NCI-H128 (cell line): Measurements from ENCODE around the gene LSAMP.

Experiments used
- DNase-seq: peaks from one replicate; lab custom pipeline; 2025; ENCODE audit not compliant: unreplicated experiment; lab: John Stamatoyannopoulos, UW

The LSAMP gene

DNA sequence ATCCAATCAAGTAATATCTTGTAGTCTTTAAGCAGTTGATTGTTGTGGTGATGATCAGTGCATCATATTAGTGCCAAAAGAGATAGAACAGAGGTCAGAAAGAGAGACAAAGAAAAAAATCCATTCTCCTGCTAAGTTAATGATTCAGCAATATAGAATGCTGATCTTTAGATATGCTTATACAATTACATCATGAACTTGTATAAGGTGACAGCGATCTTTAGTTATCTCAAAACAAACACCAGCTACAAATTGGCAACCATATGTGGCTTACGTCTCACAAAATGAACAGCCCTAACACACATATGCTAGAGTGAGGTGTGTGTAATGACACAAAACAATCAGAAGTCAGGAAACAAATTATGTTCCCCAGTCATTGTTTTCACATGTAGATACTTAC, 12.5 kb downstream of the LSAMP start:
- no peak for DNase-seq

DNA sequence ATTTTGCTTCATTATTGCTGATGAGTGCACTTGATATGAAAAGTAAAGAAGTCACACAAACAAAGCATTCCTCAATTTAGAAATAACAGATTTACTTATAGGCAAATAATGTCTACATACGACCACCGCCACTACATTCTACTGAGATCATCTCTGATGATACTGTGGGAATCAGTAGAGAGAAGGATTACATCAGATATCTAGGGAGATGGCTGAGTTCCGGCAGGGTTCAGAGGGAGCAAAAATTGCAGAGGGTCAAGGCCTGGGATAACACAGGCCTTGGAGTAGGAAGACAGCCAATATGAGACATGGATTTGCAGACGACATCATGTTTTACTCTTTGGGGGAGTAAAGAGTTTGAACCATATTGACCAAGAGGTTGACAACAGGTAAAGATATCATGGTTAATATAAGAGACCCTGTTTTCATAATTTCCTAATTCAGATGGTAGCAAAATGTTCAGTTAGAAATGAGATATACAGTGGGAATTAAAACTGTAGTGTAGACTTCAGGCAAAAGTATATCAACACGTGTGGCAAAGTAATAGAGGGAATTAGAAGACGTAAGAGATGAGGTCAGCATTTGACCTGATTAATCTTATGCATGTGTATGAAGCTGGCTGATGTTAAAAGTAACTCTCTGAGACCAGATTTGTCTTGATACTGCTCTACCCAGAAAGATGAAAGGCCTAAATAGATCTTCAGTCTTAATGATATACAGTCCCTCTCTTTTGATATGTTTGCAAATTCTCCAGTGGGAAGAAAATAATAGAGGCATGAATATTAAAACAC, 15.6 kb downstream of the LSAMP start:
- no peak for DNase-seq

GRCh38 chr3:116426036-116426435, 19.3 kb downstream of the LSAMP start:
- no peak for DNase-seq

GRCh38 chr3:116425126-116425525, 20.2 kb downstream of the LSAMP start:
- no peak for DNase-seq

- no peak for DNase-seq
These were observed 21.3 kb downstream of the LSAMP start for GRCh38 chr3:116423945-116424344.

DNA sequence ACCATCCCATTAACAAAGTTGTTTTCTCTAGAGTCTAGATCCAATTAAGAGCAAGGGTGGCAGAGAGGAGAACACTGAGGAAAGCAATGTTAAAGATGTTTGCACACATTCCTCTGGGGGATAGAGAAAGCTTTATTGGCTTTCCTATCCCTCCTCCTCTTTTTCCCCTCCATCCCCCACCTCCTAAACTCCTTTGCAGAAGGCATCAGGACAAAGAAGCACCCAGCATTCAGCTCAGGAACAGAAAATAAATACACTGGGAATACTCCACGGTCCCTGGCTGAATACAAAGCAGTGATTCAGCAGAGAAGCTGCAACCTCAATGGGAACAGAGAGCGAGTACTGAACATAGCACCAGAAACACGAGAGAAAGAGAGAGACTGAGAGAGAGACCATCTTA, 21.9 kb downstream of the LSAMP start:
- DNase-seq, result no peak

GRCh38 chr3:116417151-116417550, 28.1 kb downstream of the LSAMP start:
- no peak for DNase-seq

- DNase-seq, result no peak
These were observed 32.0 kb downstream of the LSAMP start for GRCh38 chr3:116413319-116413718.

DNA sequence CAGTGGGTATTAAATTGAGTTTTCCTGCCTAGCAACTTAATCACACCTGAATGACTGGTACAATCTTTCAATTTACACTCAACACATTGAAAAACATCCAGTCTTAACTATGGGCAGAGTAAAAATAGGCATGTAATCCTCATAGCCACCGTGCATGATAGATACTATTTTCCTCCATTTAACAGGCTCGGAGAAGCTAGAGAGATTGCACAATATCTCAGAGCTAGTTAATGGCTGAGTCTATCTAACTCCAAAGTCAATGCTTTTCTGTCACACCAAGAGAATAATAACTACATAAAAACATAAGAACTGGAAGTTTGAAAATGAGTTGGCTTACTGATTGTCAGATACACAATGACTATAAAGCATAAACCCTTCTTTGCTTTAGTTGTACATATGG, 36.8 kb downstream of the LSAMP start:
- DNase-seq, result no peak

- no peak for DNase-seq
These were observed 40.1 kb downstream of the LSAMP start for GRCh38 chr3:116405231-116405630.

DNA sequence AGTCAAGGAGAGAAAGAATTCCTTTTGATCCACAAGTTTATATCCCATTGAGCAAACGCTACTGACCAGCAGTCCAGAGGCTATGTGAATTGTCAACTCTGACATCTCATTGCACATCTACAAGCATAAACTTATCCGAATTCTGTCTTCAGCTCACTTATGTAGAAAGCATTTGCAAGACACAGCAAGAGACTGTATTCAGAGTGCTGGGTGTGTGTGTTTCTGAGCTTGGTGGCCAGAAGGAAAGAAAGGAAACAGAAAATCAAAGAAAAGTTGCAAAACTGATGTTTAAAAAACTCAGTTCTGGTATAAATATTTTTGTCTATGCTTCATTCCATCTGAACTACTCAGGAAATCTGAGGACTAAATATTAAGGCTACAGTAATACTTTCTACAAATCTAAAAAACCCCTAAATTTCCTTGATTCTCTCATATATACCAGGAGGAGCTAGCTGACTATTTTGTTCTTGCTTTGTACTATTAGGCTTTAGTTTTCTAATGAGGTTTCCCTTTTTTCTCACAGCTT, 45.5 kb downstream of the LSAMP start:
- no peak for DNase-seq

- no peak for DNase-seq
These were observed 50.9 kb downstream of the LSAMP start for GRCh38 chr3:116394365-116394764.

DNA sequence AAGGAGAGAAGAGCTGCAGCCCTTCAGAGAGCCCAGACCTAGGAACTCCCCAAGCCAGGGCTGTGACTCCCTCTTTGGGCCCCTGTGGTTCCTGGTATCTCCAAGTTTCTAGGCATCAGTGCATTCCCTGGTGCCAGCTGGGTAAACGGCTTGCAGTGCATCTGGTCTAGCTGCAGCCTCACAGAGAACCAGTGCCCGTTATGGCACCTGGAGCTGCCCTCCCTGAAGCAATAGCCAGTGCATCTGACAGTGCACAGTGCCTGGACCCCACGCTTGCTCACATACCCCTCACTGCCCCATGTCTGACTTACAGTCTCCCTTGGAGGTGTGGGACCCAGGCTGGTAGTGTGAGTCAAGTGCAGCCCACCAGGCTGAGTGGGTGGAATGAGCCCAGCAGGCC, 52.1 kb downstream of the LSAMP start:
- no peak for DNase-seq

GRCh38 chr3:116392291-116392690, 53.0 kb downstream of the LSAMP start:
- no peak for DNase-seq

GRCh38 chr3:116391296-116392201, 53.7 kb downstream of the LSAMP start:
- DNase-seq, result no peak

GRCh38 chr3:116390318-116390717, 55.0 kb downstream of the LSAMP start:
- DNase-seq, result no peak

DNA sequence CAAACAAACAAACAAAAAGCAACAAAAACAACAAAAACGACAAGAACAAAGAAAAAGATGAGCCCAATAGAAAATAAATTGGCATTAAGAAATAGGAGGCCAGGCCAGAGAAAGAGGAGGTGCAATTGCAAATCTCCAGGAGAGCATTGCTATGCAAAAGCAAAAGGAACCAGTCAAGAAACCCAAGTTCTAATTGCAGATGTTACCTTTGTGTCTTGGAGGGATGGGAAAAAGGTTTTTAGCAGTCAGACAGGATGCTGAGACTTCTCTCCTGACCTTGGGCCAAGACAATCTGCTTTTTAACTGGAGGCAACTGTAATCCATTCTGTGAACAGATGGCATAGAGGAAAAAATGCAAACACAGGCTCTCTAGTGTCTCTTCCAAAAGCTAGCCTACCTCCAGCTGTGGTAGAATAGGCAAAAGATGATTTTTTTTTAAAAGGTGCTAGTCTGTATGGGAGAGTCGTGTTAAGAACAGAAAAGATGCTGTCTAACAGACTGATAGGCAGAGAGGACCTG, 56.4 kb downstream of the LSAMP start:
- no peak for DNase-seq

- DNase-seq, result no peak
These were observed 59.1 kb downstream of the LSAMP start for GRCh38 chr3:116386168-116386567.

DNA sequence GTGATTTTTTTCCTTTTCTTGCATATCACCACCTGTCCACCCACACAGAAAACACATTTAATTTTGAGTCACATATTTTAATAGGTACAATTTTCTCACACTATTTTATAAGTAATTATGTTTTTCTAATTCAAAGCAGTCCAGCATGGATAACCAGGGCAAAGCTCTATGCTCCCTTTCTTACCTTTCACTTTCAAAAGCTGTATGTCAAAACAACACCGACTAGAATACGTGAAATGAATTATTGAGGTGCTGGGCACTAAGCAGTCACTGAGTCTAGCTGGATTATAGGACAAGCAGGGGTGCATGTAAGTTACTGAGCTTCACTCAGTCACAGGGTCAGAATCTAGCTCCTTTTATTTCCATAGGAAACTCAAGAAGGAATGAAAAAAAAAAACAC, 60.6 kb downstream of the LSAMP start:
- DNase-seq, result no peak

- DNase-seq, result no peak
These were observed 67.2 kb downstream of the LSAMP start for GRCh38 chr3:116378077-116378476.

GRCh38 chr3:116374901-116375300, 70.4 kb downstream of the LSAMP start:
- DNase-seq, result no peak
